OCI-LY7 (cell line): ENCODE measurements around the gene NDUFV1.

Source experiments
- EZH2phosphoT487 ChIP-seq: fragments of 200-600 bp; sonication (generic); IDR thresholded peaks from 2 replicates; pipeline ENCODE4 v1.6.1; 2018; ENCODE audit warnings: low read depth, borderline replicate concordance, mild to moderate bottlenecking, mixed run types, antibody characterized with exemption, low read length, moderate library complexity, mixed read lengths
- TF ChIP-seq, protein P1 (sequence below): fragments of 200-600 bp; sonication (generic); conservative IDR thresholded peaks from 2 replicates; pipeline ENCODE4 v1.5.1; 2014; ENCODE audit warnings: mild to moderate bottlenecking, antibody characterized with exemption, low read length, moderate library complexity, mixed read lengths

GRCh38 chr11:67631853-67632174 is 25.1 kb downstream of the NDUFV1 start:
- TF ChIP-seq, protein P1, sequence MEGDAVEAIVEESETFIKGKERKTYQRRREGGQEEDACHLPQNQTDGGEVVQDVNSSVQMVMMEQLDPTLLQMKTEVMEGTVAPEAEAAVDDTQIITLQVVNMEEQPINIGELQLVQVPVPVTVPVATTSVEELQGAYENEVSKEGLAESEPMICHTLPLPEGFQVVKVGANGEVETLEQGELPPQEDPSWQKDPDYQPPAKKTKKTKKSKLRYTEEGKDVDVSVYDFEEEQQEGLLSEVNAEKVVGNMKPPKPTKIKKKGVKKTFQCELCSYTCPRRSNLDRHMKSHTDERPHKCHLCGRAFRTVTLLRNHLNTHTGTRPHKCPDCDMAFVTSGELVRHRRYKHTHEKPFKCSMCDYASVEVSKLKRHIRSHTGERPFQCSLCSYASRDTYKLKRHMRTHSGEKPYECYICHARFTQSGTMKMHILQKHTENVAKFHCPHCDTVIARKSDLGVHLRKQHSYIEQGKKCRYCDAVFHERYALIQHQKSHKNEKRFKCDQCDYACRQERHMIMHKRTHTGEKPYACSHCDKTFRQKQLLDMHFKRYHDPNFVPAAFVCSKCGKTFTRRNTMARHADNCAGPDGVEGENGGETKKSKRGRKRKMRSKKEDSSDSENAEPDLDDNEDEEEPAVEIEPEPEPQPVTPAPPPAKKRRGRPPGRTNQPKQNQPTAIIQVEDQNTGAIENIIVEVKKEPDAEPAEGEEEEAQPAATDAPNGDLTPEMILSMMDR = no peak
- no peak for TF ChIP-seq EZH2phosphoT487
